Body of pancreas (tissue), 4 donors: Measurements from ENCODE around the gene TF. TPM values are rescaled to one million over a fixed set of nuclear protein-coding genes. Genes with fewer than 3 reads are reported as not detected.

ENCODE experiments used
- ATAC-seq: fragments of 150-250 bp; one replicate; pipeline ENCODE4 v1.9.1; 2016
- DNase-seq, 4 donors: peaks; one replicate each; pipeline ENCODE4 v3.0.0-alpha.2; 2019
- H3K27ac ChIP-seq, 4 donors: fragments of 200-600 bp; sonication (generic); 1 replicate in 3 of 4; 2 replicates in 1 of 4; pipeline versions ENCODE4 v1.5.1 to v1.6.1; 2016 to 2019; ENCODE audit warnings: mild to moderate bottlenecking in 1 of 4, mixed read lengths in 1 of 4, moderate library complexity in 1 of 4
- H3K27me3 ChIP-seq, 2 donors: fragments of 200-600 bp; sonication (generic); one replicate each; pipeline ENCODE4 v1.6.0; 2016; ENCODE audit warnings: mild to moderate bottlenecking in 1 of 2
- H3K36me3 ChIP-seq, 2 donors: fragments of 200-600 bp; sonication (generic); replicated peaks in 1 of 2; 2 replicates each; pipeline ENCODE4 v1.5.1; 2016; ENCODE audit warnings: low read depth in 2 of 2; ENCODE audit not compliant: insufficient read depth in 1 of 2
- H3K4me1 ChIP-seq: fragments of 200-600 bp; sonication (generic); one replicate; pipeline ENCODE4 v1.6.0; 2016
- H3K4me3 ChIP-seq, 2 donors: fragments of 200-600 bp; sonication (generic); 1 replicate in 1 of 2; 2 replicates in 1 of 2; pipeline ENCODE4 v1.5.1; 2016 to 2019
- H3K9me3 ChIP-seq, 3 donors: fragments of 200-600 bp; sonication (generic); 1 replicate in 2 of 3; 2 replicates in 1 of 3; pipeline ENCODE4 v1.5.1; 2016
- POLR2A ChIP-seq, 3 donors: fragments of 450-650 bp; IDR thresholded peaks; one replicate each; pipeline ENCODE4 v1.6.1; 2016; ENCODE audit warnings: antibody characterized with exemption in 3 of 3, mild to moderate bottlenecking in 2 of 3
- WGBS, 2 donors: methylation state at CpG; one replicate each; pipeline ENCODE4 v1.1.5; 2017; 5-methylcytosine and 5-hydroxymethylcytosine counted together
- intact Hi-C: fragments of 100-400 bp; cut with DNase I; formaldehyde crosslinking; loops from one replicate; pipeline ENCODE4 v1.15.1; 2023
- total RNA-seq, 2 donors: library from RNA; depleted of rRNA; stranded (reverse); fragments of >200 nt; gene quantifications; one replicate each; pipeline ENCODE4 v1.1.0, GENCODE V29; 2016
- TF ChIP-seq, protein P1 (sequence below), 7 experiments: fragments of 450-650 bp in 4 of 7; fragments of 200-600 bp in 3 of 7; sonication (generic) in 3 of 7; IDR thresholded peaks; one replicate each; pipeline ENCODE4 v1.5.1; 2016 to 2019; ENCODE audit warnings: antibody characterized with exemption in 7 of 7

TF gene
- total RNA-seq, 2 donors from 2014 or later: 0.26 to 7.9 TPM

DNA sequence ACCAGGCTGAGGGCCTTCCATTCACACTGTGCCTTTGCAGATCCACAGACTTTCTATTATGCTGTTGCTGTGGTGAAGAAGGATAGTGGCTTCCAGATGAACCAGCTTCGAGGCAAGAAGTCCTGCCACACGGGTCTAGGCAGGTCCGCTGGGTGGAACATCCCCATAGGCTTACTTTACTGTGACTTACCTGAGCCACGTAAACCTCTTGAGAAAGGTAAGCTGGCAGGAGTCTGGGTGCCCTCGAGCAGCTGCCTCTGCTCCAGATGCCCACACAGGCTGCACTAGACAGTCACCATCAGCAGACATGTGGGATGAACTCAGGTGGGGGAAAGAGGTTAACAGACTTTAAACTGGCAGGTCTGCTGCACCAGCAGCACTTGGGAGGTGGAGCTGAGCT, 8.3 kb downstream of the TF start:
- Histone ChIP-seq H3K4me3 (no peak overlapping the region), H3K36me3 (no peaks in the 10 kb centered on the region), H3K27me3 (no peaks in the 10 kb centered on the region), H3K27ac (no peak overlapping the region), H3K4me1 (peaks cover 14% of the 10 kb centered on the region), H3K9me3 (no peaks in the 10 kb centered on the region)
- no peak for DNase-seq
- no peak for ATAC-seq
- WGBS, 2 donors: 90 to 96% methylated on average over 2 to 5 of the region's 5 CpGs
- TF ChIP-seq, protein P1, sequence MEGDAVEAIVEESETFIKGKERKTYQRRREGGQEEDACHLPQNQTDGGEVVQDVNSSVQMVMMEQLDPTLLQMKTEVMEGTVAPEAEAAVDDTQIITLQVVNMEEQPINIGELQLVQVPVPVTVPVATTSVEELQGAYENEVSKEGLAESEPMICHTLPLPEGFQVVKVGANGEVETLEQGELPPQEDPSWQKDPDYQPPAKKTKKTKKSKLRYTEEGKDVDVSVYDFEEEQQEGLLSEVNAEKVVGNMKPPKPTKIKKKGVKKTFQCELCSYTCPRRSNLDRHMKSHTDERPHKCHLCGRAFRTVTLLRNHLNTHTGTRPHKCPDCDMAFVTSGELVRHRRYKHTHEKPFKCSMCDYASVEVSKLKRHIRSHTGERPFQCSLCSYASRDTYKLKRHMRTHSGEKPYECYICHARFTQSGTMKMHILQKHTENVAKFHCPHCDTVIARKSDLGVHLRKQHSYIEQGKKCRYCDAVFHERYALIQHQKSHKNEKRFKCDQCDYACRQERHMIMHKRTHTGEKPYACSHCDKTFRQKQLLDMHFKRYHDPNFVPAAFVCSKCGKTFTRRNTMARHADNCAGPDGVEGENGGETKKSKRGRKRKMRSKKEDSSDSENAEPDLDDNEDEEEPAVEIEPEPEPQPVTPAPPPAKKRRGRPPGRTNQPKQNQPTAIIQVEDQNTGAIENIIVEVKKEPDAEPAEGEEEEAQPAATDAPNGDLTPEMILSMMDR (IDR thresholded peaks at IDR 0.05): no peak
- no peak for TF ChIP-seq POLR2A (IDR thresholded peaks at IDR 0.05)
- intact Hi-C loops: no loop called here

DNA sequence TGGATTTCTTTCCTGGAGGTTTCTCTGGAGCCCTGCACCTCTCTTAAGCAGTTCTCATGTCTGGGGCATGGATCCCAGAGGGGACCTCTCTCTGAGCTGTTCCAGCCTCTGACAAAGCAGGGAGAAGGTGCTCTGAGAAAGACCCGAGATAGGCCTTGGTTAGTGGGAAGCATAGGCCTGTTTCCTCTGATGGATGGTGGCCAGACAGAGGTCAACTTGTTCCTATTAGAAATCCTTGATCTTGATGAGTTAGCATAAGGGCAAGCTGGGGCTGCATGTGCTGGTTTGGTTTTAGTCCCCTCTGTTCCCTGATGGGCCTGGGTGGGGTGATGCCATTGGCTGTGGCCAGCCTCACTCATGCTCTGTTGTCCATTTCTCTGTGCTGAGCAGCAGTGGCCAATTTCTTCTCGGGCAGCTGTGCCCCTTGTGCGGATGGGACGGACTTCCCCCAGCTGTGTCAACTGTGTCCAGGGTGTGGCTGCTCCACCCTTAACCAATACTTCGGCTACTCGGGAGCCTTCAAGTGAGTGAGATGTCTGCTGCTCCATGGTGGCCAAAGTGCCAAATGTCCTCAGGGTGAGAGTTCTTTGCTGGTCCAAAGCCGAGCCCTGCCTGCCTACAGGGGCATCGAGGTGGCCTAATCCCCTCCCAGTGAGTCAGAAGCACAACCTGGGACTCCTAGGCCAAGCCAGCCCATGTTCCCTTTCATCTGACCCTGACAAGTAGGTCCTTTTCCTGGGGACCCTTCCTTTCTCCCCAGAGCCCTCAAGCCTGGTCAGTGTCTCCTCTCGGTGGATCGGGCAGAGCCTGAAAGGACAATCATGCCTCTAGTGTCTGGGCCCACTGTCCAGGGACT, 9.0 kb downstream of the TF start:
- H3K36me3 ChIP-seq: no peaks in the 10 kb centered on the region
- no peaks in the 10 kb centered on the region for H3K27me3 ChIP-seq
- H3K4me1 ChIP-seq: peaks cover 11% of the 10 kb centered on the region
- no peak overlapping the region for H3K27ac ChIP-seq
- H3K9me3 ChIP-seq: no peaks in the 10 kb centered on the region
- no peak overlapping the region for H3K4me3 ChIP-seq
- TF ChIP-seq POLR2A (IDR thresholded peaks at IDR 0.05): no peak
- TF ChIP-seq, protein P1 (IDR thresholded peaks at IDR 0.05): no peak
- no peak for DNase-seq
- intact Hi-C loops: no loop called here
- WGBS, 2 donors: 76 to 79% methylated on average over 8 to 10 of the region's 10 CpGs
- no peak for ATAC-seq

DNA sequence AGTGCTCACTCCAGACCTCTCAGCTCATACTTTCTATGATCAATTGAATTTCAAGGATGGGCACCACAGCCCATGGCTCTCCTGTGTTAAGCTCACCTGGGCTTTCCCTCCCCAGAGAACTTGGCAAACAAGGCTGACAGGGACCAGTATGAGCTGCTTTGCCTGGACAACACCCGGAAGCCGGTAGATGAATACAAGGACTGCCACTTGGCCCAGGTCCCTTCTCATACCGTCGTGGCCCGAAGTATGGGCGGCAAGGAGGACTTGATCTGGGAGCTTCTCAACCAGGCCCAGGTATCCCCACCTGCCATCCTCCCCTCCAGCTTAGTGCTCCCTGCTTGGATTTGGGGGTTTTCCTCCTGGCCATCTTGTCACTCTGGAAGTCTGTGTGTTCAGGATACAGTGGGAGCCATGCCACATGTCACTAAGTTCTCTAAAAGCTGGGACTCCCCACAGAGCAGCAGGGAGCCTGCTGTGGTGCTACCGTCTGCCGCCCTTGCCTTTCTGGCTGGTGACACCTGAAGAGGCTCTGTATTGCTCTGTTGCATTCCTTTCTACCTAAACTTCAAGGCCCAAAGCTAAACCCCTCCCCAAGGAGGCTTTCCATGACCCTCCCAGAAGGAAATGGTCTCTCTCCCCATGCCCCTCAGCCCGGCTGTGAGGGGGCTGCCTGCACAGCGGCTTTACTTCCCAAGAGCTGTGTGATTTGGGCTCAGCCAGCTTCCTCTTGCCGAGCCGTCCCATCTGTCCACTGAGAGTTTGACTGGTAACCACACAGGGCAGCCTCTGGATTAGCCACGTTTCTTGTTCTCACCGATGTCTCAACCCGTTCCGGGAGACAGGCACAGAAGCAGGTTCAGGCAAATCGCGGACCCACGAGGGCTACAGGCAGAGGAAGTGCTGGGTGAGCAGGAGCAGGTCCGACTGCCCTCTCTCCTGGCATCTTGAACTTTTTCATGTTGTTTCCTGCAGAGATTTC, 10.8 kb downstream of the TF start:
- H3K9me3 ChIP-seq: no peaks in the 10 kb centered on the region
- TF ChIP-seq, protein P1 (IDR thresholded peaks at IDR 0.05): no peak
- no peak for TF ChIP-seq POLR2A (IDR thresholded peaks at IDR 0.05)
- intact Hi-C loops: no loop called here
- no peak overlapping the region for H3K27ac ChIP-seq
- WGBS, 2 donors: 87 to 90% methylated on average over 20 of the region's 20 CpGs
- H3K36me3 ChIP-seq: no peaks in the 10 kb centered on the region
- H3K4me1 ChIP-seq: peaks cover 8% of the 10 kb centered on the region
- H3K27me3 ChIP-seq: no peaks in the 10 kb centered on the region
- DNase-seq: no peak
- H3K4me3 ChIP-seq: no peak overlapping the region
- no peak for ATAC-seq

DNA sequence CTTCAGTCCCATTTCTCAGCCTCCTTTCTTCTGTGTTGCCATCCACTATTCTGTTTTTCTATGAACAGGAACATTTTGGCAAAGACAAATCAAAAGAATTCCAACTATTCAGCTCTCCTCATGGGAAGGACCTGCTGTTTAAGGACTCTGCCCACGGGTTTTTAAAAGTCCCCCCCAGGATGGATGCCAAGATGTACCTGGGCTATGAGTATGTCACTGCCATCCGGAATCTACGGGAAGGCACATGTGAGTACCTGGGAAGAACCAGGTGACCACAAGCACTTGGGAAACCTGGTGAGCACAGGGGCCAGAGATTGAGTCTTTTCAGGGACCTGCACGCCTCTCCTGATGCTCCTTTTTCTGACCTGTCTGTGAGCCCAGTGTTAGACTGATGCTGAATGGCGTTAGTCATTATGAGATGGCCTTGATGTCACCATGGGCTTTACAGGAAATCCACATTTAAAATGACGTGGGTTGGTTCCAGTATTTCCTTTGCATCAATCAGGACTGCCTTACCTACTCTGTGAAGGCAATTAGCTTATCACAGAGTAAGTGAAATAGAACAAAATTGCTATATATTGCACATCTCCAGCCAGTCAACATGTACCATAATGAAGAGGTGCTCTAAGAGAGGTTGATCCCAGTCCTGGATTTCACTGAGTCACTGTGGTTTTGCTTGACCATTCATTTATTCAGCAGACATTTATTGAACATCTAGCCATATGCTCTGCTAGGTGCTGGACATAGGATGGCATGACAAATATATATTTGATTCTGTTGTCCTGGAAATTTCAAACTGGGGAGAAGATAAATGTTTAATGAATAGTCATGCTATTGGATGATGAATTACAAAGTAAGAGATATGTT, 11.7 kb downstream of the TF start:
- Histone ChIP-seq H3K9me3 (no peaks in the 10 kb centered on the region), H3K27ac (no peak overlapping the region), H3K4me1 (peaks cover 4% of the 10 kb centered on the region), H3K36me3 (no peaks in the 10 kb centered on the region), H3K27me3 (no peaks in the 10 kb centered on the region), H3K4me3 (no peak overlapping the region)
- intact Hi-C loops: no loop called here
- ATAC-seq (no peak), DNase-seq (no peak)
- 69 to 80% methylated on average over 6 of the region's 6 CpGs for WGBS, 2 donors
- no peak for TF ChIP-seq POLR2A (IDR thresholded peaks at IDR 0.05)
- TF ChIP-seq, protein P1 (IDR thresholded peaks at IDR 0.05): no peak
